CD4-positive, CD25-positive, alpha-beta regulatory T cell (primary cell): ENCODE measurements around the gene LRRC52. TPM values are rescaled to one million over a fixed set of nuclear protein-coding genes. Genes with fewer than 3 reads are reported as not detected.
"Not testable (repeated sequence)": the region's sequence is repeated elsewhere in the genome, so short reads cannot be mapped to it uniquely, and the experiment has no call there.

Experiments
- ATAC-seq, 2 donors: fragments of 150-1000 bp; cut with Tn5 transposase; one replicate each; pipeline ENCODE4 v1.10.0; 2021; ENCODE audit warnings: low read depth in 2 of 2, moderate number of reproducible peaks in 2 of 2, moderate library complexity in 1 of 2
- DNase-seq, 3 donors: peaks; one replicate each; pipeline versions ENCODE4 v3.0.0 to v3.0.0-alpha.2; 2012 to 2022; ENCODE audit warnings: mixed read lengths in 1 of 3
- H3K27ac ChIP-seq: one replicate; pipeline ENCODE4 v1.7.0; 2013; ENCODE audit warnings: mild to moderate bottlenecking, low read length; ENCODE audit not compliant: insufficient read depth, poor library complexity, severe bottlenecking
- H3K27me3 ChIP-seq: one replicate; pipeline ENCODE4 v1.7.0; 2013; ENCODE audit warnings: low read length; ENCODE audit not compliant: control insufficient read depth, insufficient read depth
- H3K36me3 ChIP-seq: one replicate; pipeline ENCODE4 v1.7.0; 2013; ENCODE audit warnings: mild to moderate bottlenecking, low read length, moderate library complexity; ENCODE audit not compliant: control insufficient read depth, insufficient read depth
- H3K4me1 ChIP-seq: 2 replicates; pipeline ENCODE4 v1.7.0; 2013; ENCODE audit warnings: mild to moderate bottlenecking, low read length; ENCODE audit not compliant: insufficient read depth, control insufficient read depth, poor library complexity, severe bottlenecking
- H3K4me3 ChIP-seq: one replicate; pipeline ENCODE4 v1.7.0; 2013; ENCODE audit warnings: low read depth, mild to moderate bottlenecking, low read length, moderate library complexity
- H3K9me3 ChIP-seq, 2 experiments: 1 replicate in 1 of 2; 2 replicates in 1 of 2; pipeline ENCODE4 v1.7.0; 2013; ENCODE audit warnings: low read length in 2 of 2, mild to moderate bottlenecking in 1 of 2, moderate library complexity in 1 of 2; ENCODE audit not compliant: control insufficient read depth in 2 of 2
- H3K27ac Mint-ChIP-seq, 3 donors: one replicate each; pipeline ENCODE4 v1.8.0; 2020 to 2022; ENCODE audit warnings: mild to moderate bottlenecking in 3 of 3, mixed read lengths in 3 of 3, moderate library complexity in 2 of 3
- H3K27me3 Mint-ChIP-seq: one replicate; pipeline ENCODE4 v1.8.0; 2022; ENCODE audit warnings: mild to moderate bottlenecking, mixed read lengths
- H3K36me3 Mint-ChIP-seq: one replicate; pipeline ENCODE4 v1.8.0; 2020; ENCODE audit warnings: mixed read lengths
- H3K4me1 Mint-ChIP-seq, 4 donors: one replicate each; pipeline ENCODE4 v1.8.0; 2020 to 2022; ENCODE audit warnings: mixed read lengths in 4 of 4, mild to moderate bottlenecking in 1 of 4
- H3K4me3 Mint-ChIP-seq, 4 donors: one replicate each; pipeline ENCODE4 v1.8.0; 2020 to 2022; ENCODE audit warnings: mild to moderate bottlenecking in 4 of 4, mixed read lengths in 4 of 4, moderate library complexity in 3 of 4
- H3K9me3 Mint-ChIP-seq, 7 donors: one replicate each; pipeline ENCODE4 v1.8.0; 2020 to 2022; ENCODE audit warnings: mixed read lengths in 7 of 7, mild to moderate bottlenecking in 3 of 7, moderate library complexity in 2 of 7
- polyA plus RNA-seq, 4 donors: library from polyadenylated mRNA; unstranded; fragments of 300-500 nt; fragmentation: Illumina TruSeq; gene quantifications; one replicate each; pipeline ENCODE4 v1.2.3, GENCODE V29; 2021
- total RNA-seq: library from RNA; stranded (reverse); gene quantifications from one replicate; pipeline ENCODE4 v1.2.3, GENCODE V29; 2022

LRRC52 gene
- total and polyA plus RNA-seq, 5 donors from 2014 or later: not detected

GRCh38 chr1:165575468-165576099 lies 31.8 kb downstream of the LRRC52 start:
- Mint-ChIP-seq H3K27ac (no peak overlapping the region), H3K36me3 (no peaks in the 10 kb centered on the region), H3K4me1 (no peaks in the 10 kb centered on the region), H3K4me3 (no peak overlapping the region), H3K9me3 (peaks cover 0 to 1% (median 0%) of the 10 kb centered on the region in 7 donors), H3K27me3 (peaks cover 43% of the 10 kb centered on the region)
- H3K27me3 ChIP-seq: peaks cover 20% of the 10 kb centered on the region
- ATAC-seq: no peak
- H3K27ac ChIP-seq: no peak overlapping the region
- no peaks in the 10 kb centered on the region for H3K9me3 ChIP-seq
- no peaks in the 10 kb centered on the region for H3K4me1 ChIP-seq
- no peak for DNase-seq
- no peak overlapping the region for H3K4me3 ChIP-seq
- no peaks in the 10 kb centered on the region for H3K36me3 ChIP-seq

- Mint-ChIP-seq H3K36me3 (no peaks in the 10 kb centered on the region), H3K4me3 (no peak overlapping the region), H3K27me3 (peaks cover 43% of the 10 kb centered on the region), H3K9me3 (peaks cover 0 to 1% (median 0%) of the 10 kb centered on the region in 7 donors), H3K27ac (no peak overlapping the region), H3K4me1 (no peaks in the 10 kb centered on the region)
- H3K4me3 ChIP-seq: no peak overlapping the region
- no peaks in the 10 kb centered on the region for H3K36me3 ChIP-seq
- no peaks in the 10 kb centered on the region for H3K4me1 ChIP-seq
- H3K9me3 ChIP-seq: no peaks in the 10 kb centered on the region
- DNase-seq (no peak), ATAC-seq (no peak)
- peaks cover 20% of the 10 kb centered on the region for H3K27me3 ChIP-seq
- H3K27ac ChIP-seq: no peak overlapping the region
Measured at GRCh38 chr1:165576536-165576935, 32.7 kb downstream of the LRRC52 start.

GRCh38 chr1:165577707-165578106 lies 33.9 kb downstream of the LRRC52 start:
- DNase-seq (no peak), ATAC-seq (no peak)
- Mint-ChIP-seq H3K9me3 (no peaks in the 10 kb centered on the region), H3K4me1 (no peaks in the 10 kb centered on the region), H3K27ac (no peak overlapping the region), H3K27me3 (peaks cover 43% of the 10 kb centered on the region), H3K4me3 (no peak overlapping the region), H3K36me3 (no peaks in the 10 kb centered on the region)
- peaks cover 20% of the 10 kb centered on the region for H3K27me3 ChIP-seq
- no peak overlapping the region for H3K27ac ChIP-seq
- H3K4me1 ChIP-seq: no peaks in the 10 kb centered on the region
- H3K4me3 ChIP-seq: no peak overlapping the region
- no peaks in the 10 kb centered on the region for H3K36me3 ChIP-seq
- H3K9me3 ChIP-seq: no peaks in the 10 kb centered on the region

- Mint-ChIP-seq H3K4me1 (no peaks in the 10 kb centered on the region), H3K4me3 (no peak overlapping the region), H3K27ac (no peak overlapping the region)
Measured at GRCh38 chr1:165580931-165581871, 37.4 kb downstream of the LRRC52 start.

GRCh38 chr1:165581926-165582325 lies 38.1 kb downstream of the LRRC52 start:
- no peak overlapping the region for H3K27ac ChIP-seq
- no peak overlapping the region for H3K4me3 Mint-ChIP-seq
- no peaks in the 10 kb centered on the region for H3K4me1 ChIP-seq
- no peak overlapping the region for H3K27ac Mint-ChIP-seq
- H3K9me3 Mint-ChIP-seq: no peaks in the 10 kb centered on the region
- H3K9me3 ChIP-seq: no peaks in the 10 kb centered on the region
- ATAC-seq: no peak
- no peak overlapping the region for H3K4me3 ChIP-seq
- H3K4me1 Mint-ChIP-seq: no peaks in the 10 kb centered on the region
- no peaks in the 10 kb centered on the region for H3K36me3 Mint-ChIP-seq
- peaks cover 20% of the 10 kb centered on the region for H3K27me3 ChIP-seq
- peaks cover 20% of the 10 kb centered on the region for H3K27me3 Mint-ChIP-seq
- DNase-seq: no peak
- H3K36me3 ChIP-seq: no peaks in the 10 kb centered on the region

More at GRCh38 chr1:165580931-165581871, 37.4 kb downstream of the LRRC52 start:
- Histone ChIP-seq H3K4me3 (no peak overlapping the region), H3K9me3 (no peaks in the 10 kb centered on the region), H3K4me1 (no peaks in the 10 kb centered on the region), H3K36me3 (no peaks in the 10 kb centered on the region), H3K27ac (no peak overlapping the region), H3K27me3 (peaks cover 19% of the 10 kb centered on the region)
- DNase-seq (no peak), ATAC-seq (no peak)
- no peaks in the 10 kb centered on the region for H3K9me3 Mint-ChIP-seq
- no peaks in the 10 kb centered on the region for H3K36me3 Mint-ChIP-seq
- H3K27me3 Mint-ChIP-seq: peaks cover 25% of the 10 kb centered on the region

GRCh38 chr1:165586398-165586797 lies 42.6 kb downstream of the LRRC52 start:
- Histone ChIP-seq H3K27me3 (peaks cover 42% of the 10 kb centered on the region), H3K36me3 (no peaks in the 10 kb centered on the region), H3K27ac (no peak overlapping the region), H3K4me1 (no peaks in the 10 kb centered on the region), H3K4me3 (no peak overlapping the region), H3K9me3 (no peaks in the 10 kb centered on the region)
- ATAC-seq (no peak), DNase-seq (no peak)
- H3K4me3 Mint-ChIP-seq: no peak overlapping the region
- H3K27ac Mint-ChIP-seq: no peak overlapping the region
- H3K4me1 Mint-ChIP-seq: no peaks in the 10 kb centered on the region
- H3K36me3 Mint-ChIP-seq: no peaks in the 10 kb centered on the region
- H3K27me3 Mint-ChIP-seq: peaks cover 49% of the 10 kb centered on the region
- no peaks in the 10 kb centered on the region for H3K9me3 Mint-ChIP-seq

GRCh38 chr1:165591391-165591790 lies 47.6 kb downstream of the LRRC52 start:
- H3K4me1 Mint-ChIP-seq, ATAC-seq, H3K27ac ChIP-seq, H3K27ac Mint-ChIP-seq, DNase-seq, H3K4me3 ChIP-seq, H3K9me3 ChIP-seq, H3K4me3 Mint-ChIP-seq, H3K9me3 Mint-ChIP-seq, H3K36me3 ChIP-seq, H3K36me3 Mint-ChIP-seq: not testable (repeated sequence)
- H3K27me3 ChIP-seq: peaks cover 61% of the 10 kb centered on the region
- peaks cover 11% of the 10 kb centered on the region for H3K4me1 ChIP-seq
- peaks cover 72% of the 10 kb centered on the region for H3K27me3 Mint-ChIP-seq
